ENCODE results near the gene STRA6.

The STRA6 gene, protein sequence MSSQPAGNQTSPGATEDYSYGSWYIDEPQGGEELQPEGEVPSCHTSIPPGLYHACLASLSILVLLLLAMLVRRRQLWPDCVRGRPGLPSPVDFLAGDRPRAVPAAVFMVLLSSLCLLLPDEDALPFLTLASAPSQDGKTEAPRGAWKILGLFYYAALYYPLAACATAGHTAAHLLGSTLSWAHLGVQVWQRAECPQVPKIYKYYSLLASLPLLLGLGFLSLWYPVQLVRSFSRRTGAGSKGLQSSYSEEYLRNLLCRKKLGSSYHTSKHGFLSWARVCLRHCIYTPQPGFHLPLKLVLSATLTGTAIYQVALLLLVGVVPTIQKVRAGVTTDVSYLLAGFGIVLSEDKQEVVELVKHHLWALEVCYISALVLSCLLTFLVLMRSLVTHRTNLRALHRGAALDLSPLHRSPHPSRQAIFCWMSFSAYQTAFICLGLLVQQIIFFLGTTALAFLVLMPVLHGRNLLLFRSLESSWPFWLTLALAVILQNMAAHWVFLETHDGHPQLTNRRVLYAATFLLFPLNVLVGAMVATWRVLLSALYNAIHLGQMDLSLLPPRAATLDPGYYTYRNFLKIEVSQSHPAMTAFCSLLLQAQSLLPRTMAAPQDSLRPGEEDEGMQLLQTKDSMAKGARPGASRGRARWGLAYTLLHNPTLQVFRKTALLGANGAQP

DNA sequence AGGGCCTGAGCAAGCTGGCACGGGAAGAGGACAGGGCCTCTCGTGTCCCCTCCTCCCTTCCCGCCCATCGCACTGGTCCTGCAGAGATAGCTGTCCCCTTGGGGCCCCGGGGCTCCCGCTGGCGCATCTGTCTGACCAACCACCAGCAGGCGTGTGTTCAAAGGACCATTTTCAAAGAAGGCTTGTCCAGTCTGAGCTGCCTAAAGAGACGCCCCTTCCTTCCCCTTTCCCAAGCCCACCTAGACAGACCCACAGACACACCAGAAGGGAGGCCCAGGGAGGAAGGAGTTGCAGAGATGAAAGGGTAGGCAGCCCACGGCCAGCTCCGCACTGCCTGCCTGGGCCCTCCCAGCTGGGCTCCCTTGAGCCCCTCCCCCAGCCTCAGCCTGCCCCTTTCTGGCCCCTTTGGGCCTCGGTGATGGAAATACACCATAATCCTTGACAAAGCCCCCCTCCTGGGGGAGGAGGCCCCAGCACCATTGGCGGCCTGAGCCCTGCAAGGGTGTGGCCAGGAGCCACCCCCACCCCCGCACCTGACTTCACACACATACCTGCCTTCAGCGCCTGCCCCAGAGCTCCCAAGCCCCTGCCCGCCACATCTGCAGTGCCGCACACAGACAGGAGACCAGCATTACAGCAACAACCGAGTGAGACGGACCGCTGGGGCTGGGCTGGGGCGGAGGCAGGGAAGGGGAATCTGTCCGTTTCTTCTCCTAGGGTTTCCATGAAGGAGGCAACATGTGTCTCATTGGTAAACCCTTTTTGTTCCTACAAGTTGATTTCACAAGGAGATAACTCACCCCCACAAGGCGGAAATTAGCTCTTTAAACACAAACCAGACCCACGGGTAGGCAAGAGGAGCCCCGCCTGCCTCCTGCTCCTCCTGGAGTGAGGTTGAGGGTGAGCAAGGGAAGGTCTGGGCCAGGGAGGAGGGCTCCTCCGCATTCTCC lies at the start of gene STRA6:
TSS of gene STRA6 (minus strand) at position 336 of the 950 bp plus-strand sequence. CDS start 520 bp downstream, outside the sequence.
- DNase-seq: peak; percentile 14

DNA sequence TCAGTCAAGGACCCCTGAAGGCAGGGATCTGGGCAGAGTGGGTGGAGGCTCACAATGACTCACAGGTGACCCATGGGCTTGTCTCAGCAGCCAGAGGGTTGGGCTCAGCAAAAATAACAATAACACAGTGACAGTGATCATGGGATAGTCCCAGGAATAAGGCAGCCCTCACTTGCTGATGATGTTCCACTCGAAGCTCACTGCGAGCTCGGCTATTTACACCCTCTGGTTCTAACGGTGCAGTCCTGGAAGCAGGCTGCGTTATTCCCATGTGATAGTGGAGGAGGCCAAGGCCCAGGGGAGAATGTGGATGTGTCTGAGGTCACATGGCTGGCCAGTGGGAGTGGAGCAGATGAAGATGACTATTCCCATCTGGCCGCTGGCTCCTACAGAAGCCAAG lies 49.7 kb upstream of the STRA6 start:
- no peak for DNase-seq

DNA sequence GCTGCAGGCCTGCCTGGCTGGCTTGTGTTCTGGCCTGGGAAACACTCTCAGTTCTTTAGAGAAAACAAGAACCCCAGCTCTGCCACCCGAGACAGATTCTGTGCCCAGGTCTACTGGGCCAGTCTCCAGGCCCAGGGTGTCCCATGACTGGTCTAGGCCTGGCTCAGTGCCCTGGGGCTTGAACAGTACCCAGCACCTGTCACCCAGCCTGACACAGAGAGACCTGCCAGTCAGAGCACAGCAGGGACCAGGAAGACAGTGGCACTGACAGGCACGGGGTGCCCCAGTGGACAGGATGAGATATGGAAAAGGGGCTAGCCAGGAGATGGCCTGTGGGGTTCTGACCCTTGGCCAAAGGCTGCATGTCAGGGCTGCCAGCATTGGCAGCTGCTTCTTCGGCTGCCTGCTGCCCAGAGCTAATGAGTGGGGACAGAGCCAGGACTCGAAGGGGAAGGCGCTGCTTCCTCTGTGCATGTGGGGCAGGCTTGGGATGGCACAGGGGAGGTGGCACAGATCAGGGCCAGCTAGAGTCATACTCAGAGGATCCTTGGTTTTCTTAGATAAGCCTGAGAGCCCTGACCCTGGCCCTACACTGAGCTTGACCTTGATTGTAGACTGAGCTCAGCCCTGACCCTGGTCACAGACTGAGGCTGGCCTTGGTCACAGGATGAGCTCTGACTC lies 48.7 kb upstream of the STRA6 start:
- DNase-seq: no peak

DNA sequence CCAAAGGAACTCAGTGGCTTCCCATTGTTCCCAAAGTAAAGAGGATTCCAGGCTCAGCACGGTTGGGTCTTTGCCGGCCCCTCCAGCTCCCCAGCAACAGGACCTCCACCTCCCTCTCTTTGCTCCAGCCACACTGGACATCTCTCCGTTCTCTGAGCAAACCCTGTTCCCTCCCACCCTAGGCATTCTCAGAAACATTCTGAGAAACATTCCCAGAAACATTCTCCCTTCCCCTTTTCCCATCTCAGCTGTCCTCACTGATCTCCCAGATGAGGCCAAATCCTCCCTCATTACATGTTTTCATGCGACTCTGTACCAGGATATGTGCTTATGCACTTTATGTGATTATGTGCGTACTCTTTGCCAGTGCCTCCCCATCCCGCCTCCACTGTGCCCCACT lies 47.7 kb upstream of the STRA6 start:
- no peak for DNase-seq

DNA sequence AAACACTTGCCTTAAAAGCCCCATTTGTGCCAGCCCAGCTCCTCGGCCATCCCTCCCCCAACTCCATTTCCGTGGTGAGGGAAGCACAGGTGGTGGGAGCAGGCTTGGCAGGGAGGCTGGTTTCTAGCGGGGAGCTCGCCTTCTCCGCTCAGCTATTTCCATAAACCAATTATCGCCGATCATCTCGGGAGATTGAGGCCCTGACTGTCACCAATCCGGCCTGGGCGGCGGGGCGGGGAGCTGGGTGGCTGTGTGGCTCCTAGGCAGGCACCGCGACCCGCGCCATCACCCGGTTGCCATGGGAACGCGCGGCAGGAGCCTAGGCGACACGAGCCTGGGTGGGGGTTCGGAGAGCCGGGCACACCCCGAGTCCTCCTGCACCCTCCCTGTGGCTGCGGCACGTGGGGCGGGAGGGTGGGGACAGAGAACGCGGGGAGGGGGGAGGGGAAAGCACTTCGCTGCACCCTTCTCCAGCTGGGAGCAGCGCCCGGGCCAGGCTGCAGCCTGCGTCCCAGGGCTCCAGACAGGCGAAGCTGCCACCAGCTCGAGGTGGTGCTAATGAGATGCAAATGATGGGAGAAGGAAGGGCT lies 42.9 kb upstream of the STRA6 start:
- peak; percentile 49 for DNase-seq

DNA sequence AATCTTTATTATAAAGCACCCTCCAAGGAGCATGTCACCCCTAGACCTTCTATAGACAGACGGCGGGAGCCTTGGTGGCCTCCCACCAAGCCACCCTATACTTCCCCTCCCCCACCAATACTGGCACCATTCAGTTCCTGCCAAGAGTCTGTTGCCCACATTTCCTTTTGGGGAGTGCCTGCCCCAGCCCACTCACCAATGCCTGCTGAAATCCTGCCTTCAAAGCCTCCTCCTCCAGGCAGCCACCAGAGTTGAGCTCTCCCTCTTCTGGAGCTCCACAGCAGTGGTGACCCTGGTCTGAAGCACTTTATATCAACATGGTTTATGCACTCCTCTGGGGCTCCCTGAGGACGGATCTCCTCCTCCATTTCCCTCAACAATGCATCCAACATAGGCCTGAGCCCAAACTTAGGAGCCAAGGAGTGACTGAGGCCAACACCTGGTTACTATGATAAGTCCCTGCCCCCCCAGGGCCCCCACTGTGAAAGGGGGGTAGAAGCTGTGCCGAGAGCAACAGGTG lies 42.3 kb upstream of the STRA6 start:
- DNase-seq: no peak

GRCh38 chr15:74243431-74243830 lies 40.8 kb upstream of the STRA6 start:
- DNase-seq: no peak

GRCh38 chr15:74242441-74243185 lies 40.0 kb upstream of the STRA6 start:
- DNase-seq: no peak

GRCh38 chr15:74240897-74241614 lies 38.5 kb upstream of the STRA6 start:
- DNase-seq: no peak

DNA sequence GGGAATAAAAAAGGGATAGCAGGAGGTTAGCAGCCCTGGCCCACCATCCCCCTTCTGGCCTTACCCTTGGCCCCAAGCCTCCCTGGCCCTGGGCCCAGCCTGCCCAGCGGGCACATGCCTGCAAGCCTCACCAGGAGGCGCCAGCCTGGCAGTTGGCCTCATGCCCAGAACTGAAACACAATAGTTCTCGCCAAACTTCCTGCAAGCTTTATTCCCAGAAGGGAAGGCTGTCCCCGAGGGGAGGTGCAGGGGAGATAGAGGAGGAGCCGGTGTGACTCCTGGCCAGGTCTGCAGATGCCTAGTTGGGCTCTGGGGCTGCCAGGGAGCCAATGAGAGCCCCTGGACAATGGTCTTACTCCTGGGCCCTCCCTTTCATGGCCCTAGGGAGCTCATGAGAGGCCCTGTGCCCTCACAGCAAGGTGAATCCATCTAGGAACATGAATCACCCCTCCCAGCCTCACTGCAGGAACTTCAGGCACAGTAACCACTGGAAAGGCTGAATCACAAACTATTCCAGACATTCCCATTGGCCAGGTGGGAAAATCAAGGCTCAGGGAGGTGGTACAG lies 37.5 kb upstream of the STRA6 start:
- no peak for DNase-seq

DNA sequence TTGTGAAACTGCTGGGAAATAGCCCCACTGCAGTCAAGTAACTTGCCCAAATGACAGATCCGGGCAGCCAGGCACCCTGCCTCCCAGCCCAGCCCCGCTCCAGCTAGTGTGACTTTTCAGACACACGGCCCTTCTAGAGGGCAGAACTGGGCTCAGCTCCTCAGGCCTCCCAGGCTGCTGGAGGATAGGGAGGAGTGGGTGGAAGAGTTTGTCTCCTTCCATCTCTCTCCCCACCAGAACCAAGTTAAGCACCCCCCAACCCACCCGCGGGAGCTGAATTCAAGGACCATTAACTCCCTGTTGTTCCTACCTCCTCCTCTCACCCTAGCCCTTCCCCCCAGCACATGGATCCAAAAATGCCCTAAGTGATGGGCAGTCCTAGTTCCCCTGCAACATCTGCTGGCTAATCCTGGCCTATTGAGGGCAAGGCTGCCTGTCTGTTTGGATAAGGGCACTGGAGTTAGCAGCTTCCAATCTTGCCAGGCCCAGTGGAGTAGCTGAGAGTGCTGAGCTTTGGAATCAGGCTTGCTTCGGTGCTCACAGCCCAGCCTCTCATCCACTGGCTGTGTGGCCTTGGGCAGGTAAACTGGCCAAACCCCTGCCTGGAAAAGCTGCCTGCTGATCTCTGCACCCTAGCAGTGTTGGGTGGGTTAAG lies 36.6 kb upstream of the STRA6 start:
- no peak for DNase-seq

DNA sequence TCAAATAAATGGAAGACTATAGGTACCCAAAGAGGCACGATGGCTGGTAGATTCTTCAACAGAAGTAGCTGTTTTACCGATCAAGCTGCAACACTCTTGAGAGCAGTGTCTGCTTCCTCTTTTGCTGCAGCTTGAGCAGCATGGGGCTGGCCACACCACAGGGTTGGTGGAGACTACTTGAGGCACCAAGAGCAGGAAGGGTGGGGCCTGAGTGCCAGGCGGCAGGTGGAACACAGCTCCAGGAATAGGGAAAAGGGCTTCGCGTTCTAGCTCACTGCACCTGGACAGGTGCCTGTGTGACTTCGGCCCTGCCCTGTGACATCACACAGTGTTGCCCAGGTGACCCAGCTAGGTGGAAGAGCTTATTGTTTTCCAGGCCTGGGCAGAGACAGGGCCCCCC lies 33.4 kb upstream of the STRA6 start, which contains the start of gene CCDC33:
TSS of gene CCDC33 (plus strand) at position 365 of the 400 bp plus-strand sequence. CDS start 394 bp downstream, outside the sequence.
- no peak for DNase-seq

- DNase-seq: no peak
These were observed 31.9 kb upstream of the STRA6 start for GRCh38 chr15:74234598-74234875.

DNA sequence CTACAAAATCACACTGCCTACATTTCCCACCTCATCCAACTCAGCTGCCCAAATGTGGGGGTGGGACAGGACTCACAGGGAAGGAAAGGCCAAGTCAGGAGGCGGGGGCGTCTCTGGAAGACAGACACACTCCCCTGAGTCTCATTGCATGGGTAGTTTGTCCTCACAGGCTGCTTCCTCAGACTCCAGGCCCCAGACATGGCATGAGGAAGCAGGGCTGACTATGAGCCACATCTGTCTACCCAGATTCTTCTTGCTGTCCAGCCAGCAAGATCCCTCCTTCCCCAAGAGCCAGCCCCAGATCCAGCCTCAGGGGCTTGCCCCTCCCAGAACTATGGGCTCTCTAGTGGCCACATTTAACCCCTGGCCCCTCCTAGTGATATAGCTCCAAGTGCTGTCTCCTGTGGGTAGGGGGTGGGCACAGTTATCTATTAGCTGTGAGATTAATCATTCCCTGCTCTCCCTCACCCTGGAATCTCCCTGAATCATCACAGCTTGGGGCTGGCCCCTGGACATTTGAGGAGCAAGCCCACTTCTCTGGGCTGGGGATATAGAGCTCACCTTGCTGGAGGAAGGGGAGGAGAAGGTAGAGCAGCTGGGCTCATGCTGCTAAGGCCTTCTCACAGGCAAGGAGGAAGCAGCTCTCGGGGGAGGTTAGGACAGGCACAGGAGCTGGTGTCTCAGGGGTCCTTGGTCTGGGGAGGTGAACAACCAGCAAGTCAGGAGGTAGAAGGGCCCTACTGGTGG lies 31.4 kb upstream of the STRA6 start:
- DNase-seq: no peak

DNA sequence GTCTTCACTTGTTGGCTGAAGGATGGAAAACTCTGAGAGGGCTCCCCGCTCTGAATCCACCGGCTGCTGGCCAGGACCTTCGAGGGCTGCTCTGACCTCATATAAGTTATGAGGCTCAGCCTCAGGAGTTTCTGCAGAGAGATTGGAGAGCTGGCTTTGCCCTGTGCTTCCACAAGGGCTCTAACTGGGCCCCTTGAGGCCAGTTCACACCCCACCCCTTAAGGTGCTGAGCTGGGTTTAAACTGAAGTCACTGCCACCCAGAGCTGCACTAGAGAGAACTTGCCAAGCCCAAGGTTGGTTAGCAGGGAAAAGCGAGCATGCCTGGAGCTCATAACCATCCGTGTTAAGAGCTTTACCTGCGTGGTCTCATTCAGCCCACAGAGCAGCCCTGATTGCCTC lies 30.8 kb upstream of the STRA6 start:
- DNase-seq: no peak

GRCh38 chr15:74231475-74231874 lies 28.9 kb upstream of the STRA6 start:
- DNase-seq: no peak

- DNase-seq: no peak
These were observed 27.1 kb upstream of the STRA6 start for GRCh38 chr15:74229686-74230085.

GRCh38 chr15:74228723-74229081 lies 26.1 kb upstream of the STRA6 start:
- DNase-seq: no peak
